HepG2 (cell line): ENCODE results near the gene AGXT. TPM values are rescaled to one million over a fixed set of nuclear protein-coding genes. Genes with fewer than 3 reads are reported as not detected.

Experiments
- IRX3 ChIP-seq: sonication (generic); formaldehyde crosslinking; IDR thresholded peaks from 2 replicates; pipeline ENCODE4 v1.8.1; 2023; ENCODE audit warnings: mild to moderate bottlenecking, low read depth, missing genetic modification reagents, borderline replicate concordance
- KDM6A ChIP-seq: IDR thresholded peaks from 2 replicates; pipeline ENCODE4 v1.6.1; 2016; ENCODE audit warnings: low read depth
- POLR2A ChIP-seq, 2 experiments: IDR thresholded peaks; 2 replicates each; pipeline ENCODE4 v1.6.1; 2011; ENCODE audit warnings: low read depth in 2 of 2, low read length in 2 of 2, mild to moderate bottlenecking in 1 of 2, moderate library complexity in 1 of 2; ENCODE audit not compliant: insufficient read depth in 1 of 2
- SAFB2 ChIP-seq: sonication (generic); formaldehyde crosslinking; IDR thresholded peaks from 2 replicates; pipeline ENCODE4 v1.5.1; 2020; ENCODE audit warnings: missing genetic modification reagents, low read depth, mild to moderate bottlenecking, borderline replicate concordance
- SAP130 ChIP-seq: IDR thresholded peaks from 2 replicates; pipeline ENCODE4 v1.6.1; 2016; ENCODE audit warnings: low read depth
- SIN3B ChIP-seq: fragments of 150-350 bp; IDR thresholded peaks from 2 replicates; pipeline ENCODE4 v1.6.1; 2014; ENCODE audit warnings: low read length
- SOX5 ChIP-seq: IDR thresholded peaks from 2 replicates; pipeline ENCODE4 v1.6.1; 2016; ENCODE audit warnings: borderline replicate concordance
- SPEN ChIP-seq: sonication (generic); formaldehyde crosslinking; IDR thresholded peaks from 2 replicates; pipeline ENCODE4 v1.5.1; 2020; ENCODE audit warnings: low read depth, mild to moderate bottlenecking, missing genetic modification reagents
- STAT5B ChIP-seq: sonication (generic); formaldehyde crosslinking; IDR thresholded peaks from 2 replicates; pipeline ENCODE4 v1.4.0; 2020; ENCODE audit warnings: missing genetic modification reagents
- TBX2 ChIP-seq: sonication (generic); formaldehyde crosslinking; IDR thresholded peaks from 2 replicates; pipeline ENCODE4 v1.5.0; 2020; ENCODE audit warnings: missing genetic modification reagents, mild to moderate bottlenecking, borderline replicate concordance
- U2AF1 ChIP-seq: fragments of 200-400 bp; formaldehyde crosslinking; optimal IDR thresholded peaks from 2 replicates; pipeline ENCODE3; 2017; ENCODE audit warnings: mild to moderate bottlenecking, low read depth, low read length
- ZBTB7A ChIP-seq: sonication (generic); formaldehyde crosslinking; IDR thresholded peaks from 2 replicates; pipeline ENCODE4 v1.8.0; 2022; ENCODE audit warnings: mild to moderate bottlenecking, missing genetic modification reagents
- ZEB1 ChIP-seq: IDR thresholded peaks from 2 replicates; pipeline ENCODE4 v1.6.1; 2012; ENCODE audit warnings: mild to moderate bottlenecking, low read depth, inconsistent platforms; ENCODE audit not compliant: insufficient replicate concordance
- ZFP36 ChIP-seq: fragments of 150-350 bp; IDR thresholded peaks from 2 replicates; pipeline ENCODE4 v1.6.1; 2018; ENCODE audit warnings: borderline replicate concordance, low read length, low read depth; ENCODE audit not compliant: partially characterized antibody
- ZFP62 ChIP-seq: sonication (generic); formaldehyde crosslinking; IDR thresholded peaks from 2 replicates; pipeline ENCODE4 v1.4.0; 2020; ENCODE audit warnings: missing genetic modification reagents
- ZNF292 ChIP-seq: sonication (generic); formaldehyde crosslinking; IDR thresholded peaks from 2 replicates; pipeline ENCODE4 v1.8.1; 2022; ENCODE audit warnings: mild to moderate bottlenecking, low read depth, missing genetic modification reagents, borderline replicate concordance
- ZNF3 ChIP-seq: IDR thresholded peaks from 2 replicates; pipeline ENCODE4 v1.7.0; 2017; ENCODE audit warnings: inconsistent platforms
- ZNF570 ChIP-seq: sonication (generic); formaldehyde crosslinking; IDR thresholded peaks from 2 replicates; pipeline ENCODE4 v1.4.0; 2020; ENCODE audit warnings: mild to moderate bottlenecking, missing genetic modification reagents, borderline replicate concordance
- polyA plus RNA-seq, 8 experiments: library from polyadenylated mRNA; depleted of rRNA in 3 of 8; stranded (reverse) in 7 of 8; unstranded in 1 of 8; fragments of >200 nt; fragmentation: Illumina TruSeq in 4 of 8; extraction: Trizol in 4 of 8; gene quantifications; 2 replicates each; pipeline versions ENCODE4 v1.2.1 to v1.2.3, GENCODE V29; 2011 to 2016; ENCODE audit warnings: low read depth in 4 of 8, missing spikeins in 1 of 8, mixed read lengths in 1 of 8; ENCODE audit not compliant: insufficient read depth in 1 of 8
- total RNA-seq, 5 experiments: library from RNA; depleted of rRNA; stranded (reverse); fragments of >200 nt; fragmentation: Illumina TruSeq; extraction: Trizol; gene quantifications; 2 replicates each; pipeline ENCODE4 v1.2.3, GENCODE V29; 2016; ENCODE audit warnings: low read depth in 1 of 5
- TF ChIP-seq, protein P1 (sequence below): sonication (generic); formaldehyde crosslinking; IDR thresholded peaks from 2 replicates; pipeline ENCODE4 v1.5.1; 2020; ENCODE audit warnings: mild to moderate bottlenecking, moderate library complexity, missing genetic modification reagents
- TF ChIP-seq, protein P2 (sequence below): fragments of 450-650 bp; IDR thresholded peaks from 2 replicates; pipeline ENCODE4 v1.6.1; 2017
- TF ChIP-seq, protein P3 (sequence below): IDR thresholded peaks from 2 replicates; pipeline ENCODE4 v1.6.1; 2016; ENCODE audit warnings: mild to moderate bottlenecking, missing biosample characterization, missing genetic modification reagents
- TF ChIP-seq, protein P4 (sequence below): sonication (generic); formaldehyde crosslinking; IDR thresholded peaks from 2 replicates; pipeline ENCODE4 v1.5.0; 2020; ENCODE audit warnings: missing genetic modification reagents, mild to moderate bottlenecking, borderline replicate concordance
- TF ChIP-seq, protein P5 (sequence below), 2 experiments: fragments of 450-650 bp in 1 of 2; sonication (generic) in 1 of 2; formaldehyde crosslinking; IDR thresholded peaks; 2 replicates each; pipeline versions ENCODE4 v1.5.0 to v1.8.0; 2020 to 2022; ENCODE audit warnings: mild to moderate bottlenecking in 1 of 2, missing genetic modification reagents in 1 of 2
- TF ChIP-seq, protein P6 (sequence below): sonication (generic); formaldehyde crosslinking; IDR thresholded peaks from 2 replicates; pipeline ENCODE4 v1.9.0; 2022; ENCODE audit warnings: missing genetic modification reagents, mild to moderate bottlenecking, borderline replicate concordance

AGXT gene
- total and polyA plus RNA-seq, 2 of the 13 experiments (the other 11 are each of a cell fraction or from before 2014, with no cell fraction given): 41.9 to 96.1 TPM

DNA sequence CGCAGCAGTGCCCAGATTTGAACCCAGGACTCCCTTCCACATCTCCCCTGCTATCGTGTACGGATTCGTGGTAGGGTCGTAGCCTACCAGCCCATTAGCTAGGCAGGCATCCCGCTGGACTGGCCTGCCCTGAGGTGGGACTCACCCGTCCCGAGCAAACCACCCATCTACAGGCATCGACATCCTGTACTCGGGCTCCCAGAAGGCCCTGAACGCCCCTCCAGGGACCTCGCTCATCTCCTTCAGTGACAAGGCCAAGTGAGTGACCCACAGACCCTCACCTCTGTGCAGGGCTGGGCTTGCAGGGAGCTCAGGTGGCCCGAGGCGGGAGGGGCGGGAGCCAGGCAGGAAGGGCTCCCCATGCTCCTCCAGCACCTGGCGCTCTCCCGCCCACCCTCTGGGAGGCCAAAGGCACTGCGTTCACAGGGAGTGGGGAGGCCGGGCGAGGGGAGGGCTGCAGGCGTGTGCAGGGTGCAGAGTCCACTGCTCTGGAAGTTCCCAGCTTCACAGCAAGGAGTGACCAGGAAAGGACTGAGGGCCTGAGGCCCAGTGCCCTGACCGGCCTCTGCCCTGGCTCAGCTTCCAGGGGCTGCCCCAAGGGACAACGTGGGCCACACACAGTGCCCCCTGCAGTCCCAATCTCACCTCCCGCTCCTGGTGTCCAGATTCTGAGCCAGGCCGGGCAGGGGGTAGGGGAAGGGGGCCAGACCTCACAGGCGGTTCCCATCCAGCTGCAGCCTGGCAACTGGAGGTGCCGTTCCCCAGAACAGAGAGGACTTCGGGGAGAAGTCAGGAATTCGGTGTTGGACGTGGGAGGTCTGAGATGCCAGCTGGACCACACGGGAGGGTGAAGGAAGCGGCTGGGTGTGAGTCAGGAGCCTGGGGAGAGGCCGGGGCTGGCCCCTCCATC, 5.4 kb downstream of the AGXT start (continued):
- TF ChIP-seq ZNF3 (CRISPR knock-in tag) (no peak), SIN3B (no peak), IRX3 (CRISPR knock-in tag) (no peak), ZNF292 (CRISPR knock-in tag) (peak; percentile 99), ZNF570 (CRISPR knock-in tag) (no peak), POLR2A (IDR thresholded peaks at IDR 0.05; ENCODE audit: insufficient read depth in 1 of 2, low read depth in 2 of 2, low read length in 2 of 2) (peak in 1 of 2 experiments; percentile 72; a peak in 2 of 4 replicates), SOX5 (CRISPR knock-in tag) (peak; percentile 88), SAFB2 (CRISPR knock-in tag) (peak; percentile 97), ZEB1 (peak; percentile 79), ZFP62 (CRISPR knock-in tag) (no peak), U2AF1 (no peak), ZBTB7A (CRISPR knock-in tag) (peak; percentile 97), SAP130 (CRISPR knock-in tag) (peak; percentile 94), ZFP36 (peak; percentile 3), SPEN (CRISPR knock-in tag) (peak; percentile 100), KDM6A (peak; percentile 97), TBX2 (CRISPR knock-in tag) (peak; percentile 98), STAT5B (no peak)
- TF ChIP-seq, protein P1, sequence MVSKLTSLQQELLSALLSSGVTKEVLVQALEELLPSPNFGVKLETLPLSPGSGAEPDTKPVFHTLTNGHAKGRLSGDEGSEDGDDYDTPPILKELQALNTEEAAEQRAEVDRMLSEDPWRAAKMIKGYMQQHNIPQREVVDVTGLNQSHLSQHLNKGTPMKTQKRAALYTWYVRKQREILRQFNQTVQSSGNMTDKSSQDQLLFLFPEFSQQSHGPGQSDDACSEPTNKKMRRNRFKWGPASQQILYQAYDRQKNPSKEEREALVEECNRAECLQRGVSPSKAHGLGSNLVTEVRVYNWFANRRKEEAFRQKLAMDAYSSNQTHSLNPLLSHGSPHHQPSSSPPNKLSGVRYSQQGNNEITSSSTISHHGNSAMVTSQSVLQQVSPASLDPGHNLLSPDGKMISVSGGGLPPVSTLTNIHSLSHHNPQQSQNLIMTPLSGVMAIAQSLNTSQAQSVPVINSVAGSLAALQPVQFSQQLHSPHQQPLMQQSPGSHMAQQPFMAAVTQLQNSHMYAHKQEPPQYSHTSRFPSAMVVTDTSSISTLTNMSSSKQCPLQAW (CRISPR knock-in tag): peak; percentile 98
- TF ChIP-seq, protein P2, sequence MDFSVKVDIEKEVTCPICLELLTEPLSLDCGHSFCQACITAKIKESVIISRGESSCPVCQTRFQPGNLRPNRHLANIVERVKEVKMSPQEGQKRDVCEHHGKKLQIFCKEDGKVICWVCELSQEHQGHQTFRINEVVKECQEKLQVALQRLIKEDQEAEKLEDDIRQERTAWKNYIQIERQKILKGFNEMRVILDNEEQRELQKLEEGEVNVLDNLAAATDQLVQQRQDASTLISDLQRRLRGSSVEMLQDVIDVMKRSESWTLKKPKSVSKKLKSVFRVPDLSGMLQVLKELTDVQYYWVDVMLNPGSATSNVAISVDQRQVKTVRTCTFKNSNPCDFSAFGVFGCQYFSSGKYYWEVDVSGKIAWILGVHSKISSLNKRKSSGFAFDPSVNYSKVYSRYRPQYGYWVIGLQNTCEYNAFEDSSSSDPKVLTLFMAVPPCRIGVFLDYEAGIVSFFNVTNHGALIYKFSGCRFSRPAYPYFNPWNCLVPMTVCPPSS: no peak
- TF ChIP-seq, protein P3, sequence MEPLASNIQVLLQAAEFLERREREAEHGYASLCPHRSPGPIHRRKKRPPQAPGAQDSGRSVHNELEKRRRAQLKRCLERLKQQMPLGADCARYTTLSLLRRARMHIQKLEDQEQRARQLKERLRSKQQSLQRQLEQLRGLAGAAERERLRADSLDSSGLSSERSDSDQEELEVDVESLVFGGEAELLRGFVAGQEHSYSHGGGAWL: peak; percentile 73
- TF ChIP-seq, protein P4, sequence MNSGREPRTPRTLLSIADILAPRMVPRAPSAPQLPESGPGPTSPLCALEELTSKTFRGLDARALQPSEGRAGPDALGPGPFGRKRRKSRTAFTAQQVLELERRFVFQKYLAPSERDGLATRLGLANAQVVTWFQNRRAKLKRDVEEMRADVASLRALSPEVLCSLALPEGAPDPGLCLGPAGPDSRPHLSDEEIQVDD (CRISPR knock-in tag): no peak; the same call in 1 of the 2 replicates
- TF ChIP-seq, protein P5, sequence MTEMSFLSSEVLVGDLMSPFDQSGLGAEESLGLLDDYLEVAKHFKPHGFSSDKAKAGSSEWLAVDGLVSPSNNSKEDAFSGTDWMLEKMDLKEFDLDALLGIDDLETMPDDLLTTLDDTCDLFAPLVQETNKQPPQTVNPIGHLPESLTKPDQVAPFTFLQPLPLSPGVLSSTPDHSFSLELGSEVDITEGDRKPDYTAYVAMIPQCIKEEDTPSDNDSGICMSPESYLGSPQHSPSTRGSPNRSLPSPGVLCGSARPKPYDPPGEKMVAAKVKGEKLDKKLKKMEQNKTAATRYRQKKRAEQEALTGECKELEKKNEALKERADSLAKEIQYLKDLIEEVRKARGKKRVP (CRISPR knock-in tag; IDR thresholded peaks at IDR 0.05): no peak
- TF ChIP-seq, protein P6, sequence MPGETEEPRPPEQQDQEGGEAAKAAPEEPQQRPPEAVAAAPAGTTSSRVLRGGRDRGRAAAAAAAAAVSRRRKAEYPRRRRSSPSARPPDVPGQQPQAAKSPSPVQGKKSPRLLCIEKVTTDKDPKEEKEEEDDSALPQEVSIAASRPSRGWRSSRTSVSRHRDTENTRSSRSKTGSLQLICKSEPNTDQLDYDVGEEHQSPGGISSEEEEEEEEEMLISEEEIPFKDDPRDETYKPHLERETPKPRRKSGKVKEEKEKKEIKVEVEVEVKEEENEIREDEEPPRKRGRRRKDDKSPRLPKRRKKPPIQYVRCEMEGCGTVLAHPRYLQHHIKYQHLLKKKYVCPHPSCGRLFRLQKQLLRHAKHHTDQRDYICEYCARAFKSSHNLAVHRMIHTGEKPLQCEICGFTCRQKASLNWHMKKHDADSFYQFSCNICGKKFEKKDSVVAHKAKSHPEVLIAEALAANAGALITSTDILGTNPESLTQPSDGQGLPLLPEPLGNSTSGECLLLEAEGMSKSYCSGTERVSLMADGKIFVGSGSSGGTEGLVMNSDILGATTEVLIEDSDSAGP (CRISPR knock-in tag): peak; percentile 97
